Measurements from ENCODE around the gene CHRNA3.

Gene CHRNA3

DNA sequence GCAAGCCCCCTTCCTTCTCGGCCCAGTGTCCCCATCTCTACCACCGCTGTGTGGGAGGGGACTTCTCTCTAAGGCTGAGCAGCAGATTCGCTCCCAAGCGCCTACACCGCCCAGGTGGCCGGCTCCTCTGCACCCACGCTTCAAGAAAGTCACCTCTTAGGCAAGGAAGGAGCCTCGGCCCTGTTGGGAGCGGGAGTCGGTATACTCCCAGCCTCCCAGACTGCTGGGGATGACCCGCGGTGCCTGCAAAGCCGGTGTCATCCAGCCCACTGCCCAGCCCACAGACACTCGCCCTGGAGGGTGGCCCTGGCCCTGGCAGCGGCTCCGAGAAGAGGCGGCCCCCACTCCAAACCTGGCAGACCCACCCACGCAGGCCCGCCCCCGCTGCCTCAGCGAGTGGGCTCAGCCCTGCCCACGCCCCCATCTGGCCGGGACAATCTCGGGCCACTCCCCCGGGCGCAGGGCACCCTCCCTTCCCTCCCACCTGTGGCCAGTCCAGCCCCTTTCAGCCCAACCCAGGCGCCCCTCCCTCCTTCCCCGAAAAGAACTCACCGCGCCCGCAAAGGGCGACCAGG lies 19.8 kb upstream of the CHRNA3 start:
- Histone ChIP-seq H3K9me3 (ENCODE audit: insufficient read depth, low read depth, low read length) (no peaks in the 10 kb centered on the region), H3K18ac (ENCODE audit: low read length) (no peak overlapping the region), H3K14ac (ENCODE audit: low read length) (no peak overlapping the region), H4K91ac (ENCODE audit: low read depth, low read length) (no peak overlapping the region), H3K4ac (ENCODE audit: low read depth, low read length) (no peak overlapping the region), H3K36me3 (ENCODE audit: control insufficient read depth in 1 of 2, insufficient read depth in 2 of 2, low read length in 2 of 2) (no peaks in the 10 kb centered on the region), H2BK12ac (ENCODE audit: low read length) (no peak overlapping the region), H3K79me2 (ENCODE audit: control insufficient read depth, insufficient read depth, low read length, poor library complexity) (no peaks in the 10 kb centered on the region), H2AFZ (ENCODE audit: insufficient read depth, low read length, poor library complexity) (peak overlapping the region; percentile 19), H3K23ac (ENCODE audit: low read length) (no peak overlapping the region), H2BK120ac (ENCODE audit: insufficient read depth, low read length, poor library complexity) (no peak overlapping the region), H3K9ac (ENCODE audit: low read length) (no peak overlapping the region), H3K4me1 (ENCODE audit: control insufficient read depth in 1 of 2, insufficient read depth in 2 of 2, low read length in 2 of 2) (peaks cover 5 to 9% of the 10 kb centered on the region in 2 experiments), H3K79me1 (ENCODE audit: low read length) (no peaks in the 10 kb centered on the region), H3K27ac (ENCODE audit: low read depth, low read length) (no peak overlapping the region), H3K27me3 (ENCODE audit: insufficient read depth, low read length) (peaks cover 8% of the 10 kb centered on the region), H3K4me3 (ENCODE audit: low read depth, low read length) (peak overlapping the region; percentile 44), H4K12ac (ENCODE audit: low read depth, low read length) (no peak overlapping the region), H4K8ac (ENCODE audit: low read depth, low read length) (no peak overlapping the region), H3K4me2 (ENCODE audit: low read length) (peak overlapping the region; percentile 68), H2BK5ac (ENCODE audit: low read depth, low read length, poor library complexity) (no peak overlapping the region), H2AK5ac (ENCODE audit: low read length) (no peak overlapping the region)
- WGBS (ENCODE audit: extremely low coverage, insufficient coverage, insufficient read length): no CpG with 5 or more reads among the region's 32 CpGs
- no peak for DNase-seq

DNA sequence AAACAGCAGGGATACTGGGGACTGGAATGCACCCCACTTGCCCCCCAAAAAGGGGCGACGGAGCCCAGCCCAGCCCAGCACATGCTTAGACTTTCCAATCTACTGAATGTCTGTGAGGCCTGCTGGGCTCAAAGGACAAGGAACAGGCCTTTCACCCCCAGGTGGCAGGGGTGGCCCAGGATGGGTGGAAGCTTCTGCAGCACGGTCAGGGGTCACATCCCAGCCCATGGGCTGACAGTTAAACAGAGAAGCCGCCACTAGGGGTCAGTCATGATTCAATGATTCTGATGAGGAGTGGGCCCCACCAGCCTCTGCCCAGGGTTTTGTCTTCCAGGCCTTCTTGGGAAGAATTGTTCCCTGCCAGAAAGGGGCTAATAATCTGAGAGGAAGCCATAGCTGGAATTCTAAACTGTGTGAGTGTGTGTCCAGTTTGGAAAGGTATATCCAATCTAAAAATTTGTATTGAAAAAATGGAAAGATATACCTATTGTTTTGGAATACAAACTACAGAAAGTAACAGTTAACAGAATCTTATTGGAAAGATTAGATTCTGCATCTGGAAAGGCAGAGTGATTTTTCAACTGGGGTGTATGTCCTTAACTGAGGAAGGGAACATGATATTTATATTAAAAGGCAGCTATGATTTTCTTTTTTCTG lies 18.0 kb upstream of the CHRNA3 start:
- no peak overlapping the region for H3K14ac ChIP-seq (ENCODE audit: low read length)
- H3K36me3 ChIP-seq (ENCODE audit: control insufficient read depth in 1 of 2, insufficient read depth in 2 of 2, low read length in 2 of 2): no peaks in the 10 kb centered on the region
- H3K9ac ChIP-seq (ENCODE audit: low read length): no peak overlapping the region
- no peak overlapping the region for H2AFZ ChIP-seq (ENCODE audit: insufficient read depth, low read length, poor library complexity)
- no peak overlapping the region for H2BK12ac ChIP-seq (ENCODE audit: low read length)
- peaks cover 8% of the 10 kb centered on the region for H3K27me3 ChIP-seq (ENCODE audit: insufficient read depth, low read length)
- no peak overlapping the region for H3K27ac ChIP-seq (ENCODE audit: low read depth, low read length)
- H3K4me1 ChIP-seq (ENCODE audit: control insufficient read depth in 1 of 2, insufficient read depth in 2 of 2, low read length in 2 of 2): peaks cover 5 to 9% of the 10 kb centered on the region in 2 experiments
- no peak overlapping the region for H2AK5ac ChIP-seq (ENCODE audit: low read length)
- no peak overlapping the region for H3K18ac ChIP-seq (ENCODE audit: low read length)
- DNase-seq: peak; percentile 35 to 71
- H3K23ac ChIP-seq (ENCODE audit: low read length): no peak overlapping the region
- no peak overlapping the region for H2BK5ac ChIP-seq (ENCODE audit: low read depth, low read length, poor library complexity)
- H3K9me3 ChIP-seq (ENCODE audit: insufficient read depth, low read depth, low read length): no peaks in the 10 kb centered on the region
- no peak overlapping the region for H4K91ac ChIP-seq (ENCODE audit: low read depth, low read length)
- H2BK120ac ChIP-seq (ENCODE audit: insufficient read depth, low read length, poor library complexity): no peak overlapping the region
- no peaks in the 10 kb centered on the region for H3K79me1 ChIP-seq (ENCODE audit: low read length)
- no peak overlapping the region for H4K12ac ChIP-seq (ENCODE audit: low read depth, low read length)
- no peak overlapping the region for H3K4me2 ChIP-seq (ENCODE audit: low read length)
- WGBS (ENCODE audit: extremely low coverage, insufficient coverage, insufficient read length): no CpG with 5 or more reads among the region's 4 CpGs
- H4K8ac ChIP-seq (ENCODE audit: low read depth, low read length): no peak overlapping the region
- H3K4me3 ChIP-seq (ENCODE audit: low read depth, low read length): no peak overlapping the region
- no peaks in the 10 kb centered on the region for H3K79me2 ChIP-seq (ENCODE audit: control insufficient read depth, insufficient read depth, low read length, poor library complexity)
- no peak overlapping the region for H3K4ac ChIP-seq (ENCODE audit: low read depth, low read length)

DNA sequence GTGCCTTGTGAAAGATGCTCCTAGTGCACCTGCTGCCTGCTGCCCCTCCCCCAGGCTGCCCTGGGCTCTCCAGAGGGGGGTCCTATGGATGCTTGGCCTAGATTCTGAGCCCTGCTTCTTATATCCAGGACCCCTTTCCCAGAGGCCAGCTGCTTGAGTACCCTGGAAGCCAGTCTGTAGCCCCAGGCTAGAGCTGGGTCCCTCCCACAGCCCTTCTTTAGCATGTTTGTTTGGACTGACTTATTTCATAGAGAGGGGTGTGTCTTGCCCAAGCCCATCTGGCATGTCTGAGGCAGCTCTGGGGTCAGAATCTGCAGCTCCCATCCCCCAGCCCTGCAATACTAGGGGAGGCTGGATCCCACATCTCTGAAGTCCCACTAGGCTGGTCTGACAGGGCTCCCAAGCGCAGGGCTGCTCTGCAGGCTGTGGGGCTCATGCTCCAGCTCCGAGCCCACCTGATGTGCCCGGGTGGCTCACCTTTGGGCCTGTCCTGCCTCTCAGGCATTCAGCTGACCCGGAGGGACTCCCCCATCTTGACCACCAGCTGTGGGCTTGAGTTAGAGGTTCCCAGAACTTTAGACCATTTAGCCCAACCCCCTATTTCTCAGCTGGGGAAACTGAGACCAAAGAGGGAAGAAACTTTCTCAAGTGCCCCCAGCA lies 17.1 kb upstream of the CHRNA3 start:
- H3K14ac ChIP-seq (ENCODE audit: low read length): no peak overlapping the region
- H3K18ac ChIP-seq (ENCODE audit: low read length): no peak overlapping the region
- H2AK5ac ChIP-seq (ENCODE audit: low read length): no peak overlapping the region
- H4K91ac ChIP-seq (ENCODE audit: low read depth, low read length): no peak overlapping the region
- H4K8ac ChIP-seq (ENCODE audit: low read depth, low read length): no peak overlapping the region
- DNase-seq: no peak
- no peak overlapping the region for H4K12ac ChIP-seq (ENCODE audit: low read depth, low read length)
- no peak overlapping the region for H3K23ac ChIP-seq (ENCODE audit: low read length)
- no CpG with 5 or more reads among the region's 4 CpGs for WGBS (ENCODE audit: extremely low coverage, insufficient coverage, insufficient read length)
- no peaks in the 10 kb centered on the region for H3K36me3 ChIP-seq (ENCODE audit: control insufficient read depth in 1 of 2, insufficient read depth in 2 of 2, low read length in 2 of 2)
- H3K4ac ChIP-seq (ENCODE audit: low read depth, low read length): no peak overlapping the region
- no peak overlapping the region for H2BK12ac ChIP-seq (ENCODE audit: low read length)
- H2BK120ac ChIP-seq (ENCODE audit: insufficient read depth, low read length, poor library complexity): no peak overlapping the region
- no peak overlapping the region for H3K27ac ChIP-seq (ENCODE audit: low read depth, low read length)
- H3K4me1 ChIP-seq (ENCODE audit: control insufficient read depth in 1 of 2, insufficient read depth in 2 of 2, low read length in 2 of 2): peaks cover 5 to 9% of the 10 kb centered on the region in 2 experiments
- no peak overlapping the region for H2AFZ ChIP-seq (ENCODE audit: insufficient read depth, low read length, poor library complexity)
- no peak overlapping the region for H2BK5ac ChIP-seq (ENCODE audit: low read depth, low read length, poor library complexity)
- no peaks in the 10 kb centered on the region for H3K79me2 ChIP-seq (ENCODE audit: control insufficient read depth, insufficient read depth, low read length, poor library complexity)
- no peak overlapping the region for H3K4me2 ChIP-seq (ENCODE audit: low read length)
- no peaks in the 10 kb centered on the region for H3K79me1 ChIP-seq (ENCODE audit: low read length)
- no peak overlapping the region for H3K9ac ChIP-seq (ENCODE audit: low read length)
- H3K9me3 ChIP-seq (ENCODE audit: insufficient read depth, low read depth, low read length): no peaks in the 10 kb centered on the region
- H3K27me3 ChIP-seq (ENCODE audit: insufficient read depth, low read length): peaks cover 8% of the 10 kb centered on the region
- no peak overlapping the region for H3K4me3 ChIP-seq (ENCODE audit: low read depth, low read length)

DNA sequence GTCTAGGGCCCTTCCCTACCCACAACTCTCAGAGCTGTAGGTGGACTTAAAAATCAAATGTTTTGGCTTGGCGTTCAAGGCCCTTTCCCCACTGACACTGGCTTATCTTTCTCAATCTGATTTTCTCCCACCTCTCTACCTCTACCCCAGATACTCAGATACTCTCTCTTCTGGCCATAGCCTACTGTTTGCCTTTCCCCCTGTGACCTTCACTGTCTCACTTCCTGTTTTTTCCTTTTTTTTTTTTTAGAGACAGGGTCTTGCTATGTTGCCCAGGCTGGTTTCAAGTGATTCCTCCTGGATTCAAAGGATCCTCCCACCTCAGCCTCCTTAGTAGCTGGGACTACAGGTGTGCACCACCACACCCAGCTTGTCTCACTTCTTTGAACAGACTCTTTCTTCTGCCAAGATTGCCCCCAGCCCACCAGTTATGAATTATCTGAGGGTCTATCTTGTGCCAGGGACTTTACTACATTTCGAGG lies 15.6 kb upstream of the CHRNA3 start:
- no CpG with 5 or more reads among the region's 2 CpGs for WGBS (ENCODE audit: extremely low coverage, insufficient coverage, insufficient read length)
- H3K14ac ChIP-seq (ENCODE audit: low read length): no peak overlapping the region
- H2BK120ac ChIP-seq (ENCODE audit: insufficient read depth, low read length, poor library complexity): no peak overlapping the region
- H3K23ac ChIP-seq (ENCODE audit: low read length): no peak overlapping the region
- no peak overlapping the region for H4K91ac ChIP-seq (ENCODE audit: low read depth, low read length)
- H3K36me3 ChIP-seq (ENCODE audit: control insufficient read depth in 1 of 2, insufficient read depth in 2 of 2, low read length in 2 of 2): no peaks in the 10 kb centered on the region
- H3K4ac ChIP-seq (ENCODE audit: low read depth, low read length): no peak overlapping the region
- peaks cover 5 to 9% of the 10 kb centered on the region in 2 experiments for H3K4me1 ChIP-seq (ENCODE audit: control insufficient read depth in 1 of 2, insufficient read depth in 2 of 2, low read length in 2 of 2)
- peaks cover 8% of the 10 kb centered on the region for H3K27me3 ChIP-seq (ENCODE audit: insufficient read depth, low read length)
- no peak overlapping the region for H3K9ac ChIP-seq (ENCODE audit: low read length)
- H2BK12ac ChIP-seq (ENCODE audit: low read length): no peak overlapping the region
- H3K4me2 ChIP-seq (ENCODE audit: low read length): no peak overlapping the region
- no peaks in the 10 kb centered on the region for H3K79me2 ChIP-seq (ENCODE audit: control insufficient read depth, insufficient read depth, low read length, poor library complexity)
- no peak overlapping the region for H2AFZ ChIP-seq (ENCODE audit: insufficient read depth, low read length, poor library complexity)
- DNase-seq: no peak
- H3K9me3 ChIP-seq (ENCODE audit: insufficient read depth, low read depth, low read length): no peaks in the 10 kb centered on the region
- no peak overlapping the region for H2AK5ac ChIP-seq (ENCODE audit: low read length)
- H3K27ac ChIP-seq (ENCODE audit: low read depth, low read length): no peak overlapping the region
- no peak overlapping the region for H2BK5ac ChIP-seq (ENCODE audit: low read depth, low read length, poor library complexity)
- H3K79me1 ChIP-seq (ENCODE audit: low read length): no peaks in the 10 kb centered on the region
- H3K18ac ChIP-seq (ENCODE audit: low read length): no peak overlapping the region
- H3K4me3 ChIP-seq (ENCODE audit: low read depth, low read length): no peak overlapping the region
- H4K12ac ChIP-seq (ENCODE audit: low read depth, low read length): no peak overlapping the region
- H4K8ac ChIP-seq (ENCODE audit: low read depth, low read length): no peak overlapping the region
